HEK293 (cell line): ENCODE data around the gene KDM2B.

Source experiments
- GLI2 ChIP-seq: fragments of 450-650 bp; formaldehyde crosslinking; IDR thresholded peaks from 2 replicates; pipeline ENCODE4; 2017; ENCODE audit warnings: missing biosample characterization, missing genetic modification characterization, low read depth, borderline replicate concordance
- GLIS2 ChIP-seq: fragments of 450-650 bp; formaldehyde crosslinking; IDR thresholded peaks from 2 replicates; pipeline ENCODE4 v1.5.1; 2016; ENCODE audit warnings: missing biosample characterization, missing genetic modification characterization
- KLF10 ChIP-seq: fragments of 450-650 bp; IDR thresholded peaks from 2 replicates; pipeline ENCODE4 v1.5.1; 2018; ENCODE audit warnings: missing biosample characterization, mild to moderate bottlenecking, missing genetic modification characterization
- SP2 ChIP-seq: fragments of 450-650 bp; formaldehyde crosslinking; IDR thresholded peaks from 2 replicates; pipeline ENCODE4 v1.5.1; 2016; ENCODE audit warnings: missing biosample characterization, missing genetic modification characterization
- YY2 ChIP-seq: fragments of 450-650 bp; formaldehyde crosslinking; IDR thresholded peaks from 2 replicates; pipeline ENCODE4 v1.5.1; 2016; ENCODE audit warnings: missing biosample characterization, missing genetic modification characterization
- ZEB2 ChIP-seq: fragments of 450-650 bp; formaldehyde crosslinking; IDR thresholded peaks from 2 replicates; pipeline ENCODE4 v1.5.1; 2016; ENCODE audit warnings: missing biosample characterization, missing genetic modification characterization
- ZNF175 ChIP-seq: fragments of 450-650 bp; formaldehyde crosslinking; IDR thresholded peaks from 2 replicates; pipeline ENCODE4 v1.5.1; 2016; ENCODE audit warnings: missing biosample characterization, missing genetic modification characterization
- ZNF221 ChIP-seq: fragments of 450-650 bp; formaldehyde crosslinking; IDR thresholded peaks from 2 replicates; pipeline ENCODE4 v1.5.1; 2017; ENCODE audit warnings: missing biosample characterization, missing genetic modification characterization, borderline replicate concordance
- ZNF354C ChIP-seq: fragments of 450-650 bp; formaldehyde crosslinking; IDR thresholded peaks from 2 replicates; pipeline ENCODE4 v1.5.1; 2016; ENCODE audit warnings: missing biosample characterization, missing genetic modification characterization, low read depth, borderline replicate concordance
- ZNF37A ChIP-seq: fragments of 450-650 bp; IDR thresholded peaks from 2 replicates; pipeline ENCODE4 v1.5.1; 2018; ENCODE audit warnings: missing biosample characterization, missing genetic modification characterization
- ZNF391 ChIP-seq: fragments of 450-650 bp; formaldehyde crosslinking; IDR thresholded peaks from 2 replicates; pipeline ENCODE4 v1.5.1; 2016; ENCODE audit warnings: low read depth, missing biosample characterization, missing genetic modification characterization, borderline replicate concordance
- ZNF404 ChIP-seq: fragments of 450-650 bp; formaldehyde crosslinking; IDR thresholded peaks from 2 replicates; pipeline ENCODE4 v1.5.1; 2017; ENCODE audit warnings: missing biosample characterization, missing genetic modification characterization
- ZNF423 ChIP-seq: fragments of 450-650 bp; formaldehyde crosslinking; IDR thresholded peaks from 2 replicates; pipeline ENCODE4 v1.5.1; 2016; ENCODE audit warnings: missing biosample characterization, missing genetic modification characterization
- ZNF473 ChIP-seq: fragments of 450-650 bp; formaldehyde crosslinking; IDR thresholded peaks from 2 replicates; pipeline ENCODE4 v1.5.1; 2017; ENCODE audit warnings: missing biosample characterization, missing genetic modification characterization
- ZNF48 ChIP-seq: fragments of 450-650 bp; formaldehyde crosslinking; IDR thresholded peaks from 2 replicates; pipeline ENCODE4 v1.5.1; 2016; ENCODE audit warnings: missing biosample characterization, missing genetic modification characterization
- ZNF600 ChIP-seq: fragments of 450-650 bp; formaldehyde crosslinking; IDR thresholded peaks from 2 replicates; pipeline ENCODE4 v1.5.1; 2016; ENCODE audit warnings: missing biosample characterization, missing genetic modification characterization
- ZNF610 ChIP-seq: fragments of 450-650 bp; formaldehyde crosslinking; IDR thresholded peaks from 2 replicates; pipeline ENCODE4 v1.5.1; 2016; ENCODE audit warnings: missing biosample characterization, missing genetic modification characterization, borderline replicate concordance
- ZNF777 ChIP-seq: fragments of 450-650 bp; formaldehyde crosslinking; IDR thresholded peaks from 2 replicates; pipeline ENCODE4 v1.5.1; 2017; ENCODE audit warnings: missing biosample characterization, missing genetic modification characterization, borderline replicate concordance
- ZNF837 ChIP-seq: fragments of 450-650 bp; formaldehyde crosslinking; IDR thresholded peaks from 2 replicates; pipeline ENCODE4 v1.5.1; 2016; ENCODE audit warnings: missing biosample characterization, missing genetic modification characterization
- TF ChIP-seq, protein P1 (sequence below): fragments of 450-650 bp; formaldehyde crosslinking; IDR thresholded peaks from 2 replicates; pipeline ENCODE4 v1.5.1; 2016; ENCODE audit warnings: missing biosample characterization, missing genetic modification characterization
- TF ChIP-seq, protein P2 (sequence below): fragments of 450-650 bp; formaldehyde crosslinking; IDR thresholded peaks from 2 replicates; pipeline ENCODE4 v1.5.1; 2016; ENCODE audit warnings: missing biosample characterization, missing genetic modification characterization
- TF ChIP-seq, protein P3 (sequence below): fragments of 450-650 bp; formaldehyde crosslinking; IDR thresholded peaks from 2 replicates; pipeline ENCODE4 v1.5.1; 2016; ENCODE audit warnings: missing biosample characterization, missing genetic modification characterization
- TF ChIP-seq, protein P4 (sequence below): fragments of 450-650 bp; formaldehyde crosslinking; IDR thresholded peaks from 2 replicates; pipeline ENCODE4 v1.5.1; 2016; ENCODE audit warnings: missing biosample characterization, missing genetic modification characterization
- TF ChIP-seq, protein P5 (sequence below): fragments of 450-650 bp; formaldehyde crosslinking; IDR thresholded peaks from 2 replicates; pipeline ENCODE4; 2016; ENCODE audit warnings: missing biosample characterization, missing genetic modification characterization
- TF ChIP-seq, protein P6 (sequence below): fragments of 450-650 bp; formaldehyde crosslinking; IDR thresholded peaks from 2 replicates; pipeline ENCODE4 v1.5.1; 2017; ENCODE audit warnings: missing biosample characterization, missing genetic modification characterization
- TF ChIP-seq, protein P7 (sequence below): fragments of 450-650 bp; formaldehyde crosslinking; IDR thresholded peaks from 2 replicates; pipeline ENCODE4 v1.5.1; 2016; ENCODE audit warnings: missing biosample characterization, missing genetic modification characterization

KDM2B gene

DNA sequence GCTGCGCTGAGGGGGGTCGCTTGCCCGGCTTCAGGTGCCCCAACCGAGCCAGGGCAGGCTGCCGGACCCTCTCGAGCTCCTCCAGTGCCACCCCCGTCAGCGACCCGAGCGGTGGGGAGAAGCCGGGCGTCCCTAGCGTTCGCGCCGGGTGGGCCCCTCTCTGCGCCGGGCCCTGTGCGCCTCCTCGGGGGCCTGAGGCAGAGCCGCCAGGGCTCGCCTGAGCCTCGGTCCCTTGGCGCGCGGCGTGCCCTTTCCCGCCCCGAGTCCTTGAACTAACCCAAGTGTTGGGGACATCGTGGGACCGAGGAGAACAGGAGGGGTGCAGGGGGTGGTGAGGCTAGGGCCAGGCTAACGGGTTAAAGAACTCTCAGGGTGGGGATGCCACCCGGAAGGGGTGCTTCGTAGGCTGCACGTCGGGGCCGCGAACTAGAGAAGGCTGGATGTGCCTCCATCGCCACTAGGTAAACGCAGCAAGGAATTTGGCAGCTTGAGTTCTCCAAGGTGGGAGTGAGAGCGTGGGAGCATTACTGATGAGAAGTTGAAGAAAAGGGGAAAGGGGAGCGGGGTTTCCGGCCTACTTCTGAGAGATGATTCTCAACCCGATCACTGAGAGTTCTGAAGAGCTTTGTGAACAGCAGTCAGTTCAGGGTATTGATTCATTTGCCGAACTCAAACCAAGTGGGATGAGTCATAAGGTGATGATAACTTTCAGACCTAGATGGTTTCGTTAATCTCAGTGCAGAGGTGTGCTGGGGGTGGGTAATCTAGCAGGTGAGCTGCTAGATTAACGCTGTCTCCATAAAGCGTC, 180.3 kb downstream of the KDM2B start (continued):
- TF ChIP-seq GLI2 (tag by site-specific recombination), result no peak
- TF ChIP-seq, protein P1, sequence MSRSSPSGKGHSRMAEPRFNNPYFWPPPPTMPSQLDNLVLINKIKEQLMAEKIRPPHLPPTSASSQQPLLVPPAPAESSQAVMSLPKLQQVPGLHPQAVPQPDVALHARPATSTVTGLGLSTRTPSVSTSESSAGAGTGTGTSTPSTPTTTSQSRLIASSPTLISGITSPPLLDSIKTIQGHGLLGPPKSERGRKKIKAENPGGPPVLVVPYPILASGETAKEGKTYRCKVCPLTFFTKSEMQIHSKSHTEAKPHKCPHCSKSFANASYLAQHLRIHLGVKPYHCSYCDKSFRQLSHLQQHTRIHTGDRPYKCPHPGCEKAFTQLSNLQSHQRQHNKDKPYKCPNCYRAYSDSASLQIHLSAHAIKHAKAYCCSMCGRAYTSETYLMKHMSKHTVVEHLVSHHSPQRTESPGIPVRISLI (tag by site-specific recombination), result no peak
- TF ChIP-seq ZNF391 (tag by site-specific recombination), result no peak
- 0 out of 2 replicates have a peak, but pooled peaks have one; percentile 19 for TF ChIP-seq ZNF221 (tag by site-specific recombination)
- TF ChIP-seq, protein P2, sequence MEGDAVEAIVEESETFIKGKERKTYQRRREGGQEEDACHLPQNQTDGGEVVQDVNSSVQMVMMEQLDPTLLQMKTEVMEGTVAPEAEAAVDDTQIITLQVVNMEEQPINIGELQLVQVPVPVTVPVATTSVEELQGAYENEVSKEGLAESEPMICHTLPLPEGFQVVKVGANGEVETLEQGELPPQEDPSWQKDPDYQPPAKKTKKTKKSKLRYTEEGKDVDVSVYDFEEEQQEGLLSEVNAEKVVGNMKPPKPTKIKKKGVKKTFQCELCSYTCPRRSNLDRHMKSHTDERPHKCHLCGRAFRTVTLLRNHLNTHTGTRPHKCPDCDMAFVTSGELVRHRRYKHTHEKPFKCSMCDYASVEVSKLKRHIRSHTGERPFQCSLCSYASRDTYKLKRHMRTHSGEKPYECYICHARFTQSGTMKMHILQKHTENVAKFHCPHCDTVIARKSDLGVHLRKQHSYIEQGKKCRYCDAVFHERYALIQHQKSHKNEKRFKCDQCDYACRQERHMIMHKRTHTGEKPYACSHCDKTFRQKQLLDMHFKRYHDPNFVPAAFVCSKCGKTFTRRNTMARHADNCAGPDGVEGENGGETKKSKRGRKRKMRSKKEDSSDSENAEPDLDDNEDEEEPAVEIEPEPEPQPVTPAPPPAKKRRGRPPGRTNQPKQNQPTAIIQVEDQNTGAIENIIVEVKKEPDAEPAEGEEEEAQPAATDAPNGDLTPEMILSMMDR (tag by site-specific recombination), result peak; percentile 66
- TF ChIP-seq YY2, result no peak; the same call in 1 of the 2 replicates
- TF ChIP-seq ZNF354C, result no peak
- TF ChIP-seq, protein P3, sequence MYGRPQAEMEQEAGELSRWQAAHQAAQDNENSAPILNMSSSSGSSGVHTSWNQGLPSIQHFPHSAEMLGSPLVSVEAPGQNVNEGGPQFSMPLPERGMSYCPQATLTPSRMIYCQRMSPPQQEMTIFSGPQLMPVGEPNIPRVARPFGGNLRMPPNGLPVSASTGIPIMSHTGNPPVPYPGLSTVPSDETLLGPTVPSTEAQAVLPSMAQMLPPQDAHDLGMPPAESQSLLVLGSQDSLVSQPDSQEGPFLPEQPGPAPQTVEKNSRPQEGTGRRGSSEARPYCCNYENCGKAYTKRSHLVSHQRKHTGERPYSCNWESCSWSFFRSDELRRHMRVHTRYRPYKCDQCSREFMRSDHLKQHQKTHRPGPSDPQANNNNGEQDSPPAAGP (tag by site-specific recombination), result no peak
- TF ChIP-seq ZEB2 (tag by site-specific recombination), result 0 out of 2 replicates have a peak, but pooled peaks have one; percentile 14
- TF ChIP-seq GLIS2 (tag by site-specific recombination), result peak; percentile 94
- no peak for TF ChIP-seq ZNF473 (tag by site-specific recombination)
- no peak for TF ChIP-seq ZNF48 (tag by site-specific recombination)
- TF ChIP-seq, protein P4, sequence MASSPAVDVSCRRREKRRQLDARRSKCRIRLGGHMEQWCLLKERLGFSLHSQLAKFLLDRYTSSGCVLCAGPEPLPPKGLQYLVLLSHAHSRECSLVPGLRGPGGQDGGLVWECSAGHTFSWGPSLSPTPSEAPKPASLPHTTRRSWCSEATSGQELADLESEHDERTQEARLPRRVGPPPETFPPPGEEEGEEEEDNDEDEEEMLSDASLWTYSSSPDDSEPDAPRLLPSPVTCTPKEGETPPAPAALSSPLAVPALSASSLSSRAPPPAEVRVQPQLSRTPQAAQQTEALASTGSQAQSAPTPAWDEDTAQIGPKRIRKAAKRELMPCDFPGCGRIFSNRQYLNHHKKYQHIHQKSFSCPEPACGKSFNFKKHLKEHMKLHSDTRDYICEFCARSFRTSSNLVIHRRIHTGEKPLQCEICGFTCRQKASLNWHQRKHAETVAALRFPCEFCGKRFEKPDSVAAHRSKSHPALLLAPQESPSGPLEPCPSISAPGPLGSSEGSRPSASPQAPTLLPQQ, result peak; percentile 96; the same call in 1 of the 2 replicates
- 0 out of 2 replicates have a peak, but pooled peaks have one; percentile 18 for TF ChIP-seq KLF10 (tag by site-specific recombination)
- TF ChIP-seq, protein P5, sequence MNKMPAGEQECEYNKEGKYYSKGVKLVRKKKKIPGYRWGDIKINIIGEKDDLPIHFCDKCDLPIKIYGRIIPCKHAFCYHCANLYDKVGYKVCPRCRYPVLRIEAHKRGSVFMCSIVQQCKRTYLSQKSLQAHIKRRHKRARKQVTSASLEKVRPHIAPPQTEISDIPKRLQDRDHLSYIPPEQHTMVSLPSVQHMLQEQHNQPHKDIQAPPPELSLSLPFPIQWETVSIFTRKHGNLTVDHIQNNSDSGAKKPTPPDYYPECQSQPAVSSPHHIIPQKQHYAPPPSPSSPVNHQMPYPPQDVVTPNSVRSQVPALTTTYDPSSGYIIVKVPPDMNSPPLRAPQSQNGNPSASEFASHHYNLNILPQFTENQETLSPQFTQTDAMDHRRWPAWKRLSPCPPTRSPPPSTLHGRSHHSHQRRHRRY (tag by site-specific recombination), result no peak
- TF ChIP-seq, protein P6, sequence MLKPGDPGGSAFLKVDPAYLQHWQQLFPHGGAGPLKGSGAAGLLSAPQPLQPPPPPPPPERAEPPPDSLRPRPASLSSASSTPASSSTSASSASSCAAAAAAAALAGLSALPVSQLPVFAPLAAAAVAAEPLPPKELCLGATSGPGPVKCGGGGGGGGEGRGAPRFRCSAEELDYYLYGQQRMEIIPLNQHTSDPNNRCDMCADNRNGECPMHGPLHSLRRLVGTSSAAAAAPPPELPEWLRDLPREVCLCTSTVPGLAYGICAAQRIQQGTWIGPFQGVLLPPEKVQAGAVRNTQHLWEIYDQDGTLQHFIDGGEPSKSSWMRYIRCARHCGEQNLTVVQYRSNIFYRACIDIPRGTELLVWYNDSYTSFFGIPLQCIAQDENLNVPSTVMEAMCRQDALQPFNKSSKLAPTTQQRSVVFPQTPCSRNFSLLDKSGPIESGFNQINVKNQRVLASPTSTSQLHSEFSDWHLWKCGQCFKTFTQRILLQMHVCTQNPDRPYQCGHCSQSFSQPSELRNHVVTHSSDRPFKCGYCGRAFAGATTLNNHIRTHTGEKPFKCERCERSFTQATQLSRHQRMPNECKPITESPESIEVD (tag by site-specific recombination), result no peak
- 0 out of 2 replicates have a peak, but pooled peaks have one; percentile 30 for TF ChIP-seq ZNF600
- no peak for TF ChIP-seq ZNF404 (tag by site-specific recombination)
- peak; percentile 98 for TF ChIP-seq ZNF777 (tag by site-specific recombination)
- TF ChIP-seq ZNF423 (tag by site-specific recombination), result no peak
- TF ChIP-seq ZNF175 (tag by site-specific recombination), result no peak
- TF ChIP-seq ZNF37A (tag by site-specific recombination), result no peak
- no peak for TF ChIP-seq SP2 (tag by site-specific recombination)
- TF ChIP-seq, protein P7, sequence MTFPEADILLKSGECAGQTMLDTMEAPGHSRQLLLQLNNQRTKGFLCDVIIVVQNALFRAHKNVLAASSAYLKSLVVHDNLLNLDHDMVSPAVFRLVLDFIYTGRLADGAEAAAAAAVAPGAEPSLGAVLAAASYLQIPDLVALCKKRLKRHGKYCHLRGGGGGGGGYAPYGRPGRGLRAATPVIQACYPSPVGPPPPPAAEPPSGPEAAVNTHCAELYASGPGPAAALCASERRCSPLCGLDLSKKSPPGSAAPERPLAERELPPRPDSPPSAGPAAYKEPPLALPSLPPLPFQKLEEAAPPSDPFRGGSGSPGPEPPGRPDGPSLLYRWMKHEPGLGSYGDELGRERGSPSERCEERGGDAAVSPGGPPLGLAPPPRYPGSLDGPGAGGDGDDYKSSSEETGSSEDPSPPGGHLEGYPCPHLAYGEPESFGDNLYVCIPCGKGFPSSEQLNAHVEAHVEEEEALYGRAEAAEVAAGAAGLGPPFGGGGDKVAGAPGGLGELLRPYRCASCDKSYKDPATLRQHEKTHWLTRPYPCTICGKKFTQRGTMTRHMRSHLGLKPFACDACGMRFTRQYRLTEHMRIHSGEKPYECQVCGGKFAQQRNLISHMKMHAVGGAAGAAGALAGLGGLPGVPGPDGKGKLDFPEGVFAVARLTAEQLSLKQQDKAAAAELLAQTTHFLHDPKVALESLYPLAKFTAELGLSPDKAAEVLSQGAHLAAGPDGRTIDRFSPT (tag by site-specific recombination), result peak; percentile 85; the same call in 1 of the 2 replicates
- TF ChIP-seq ZNF837, result no peak
- TF ChIP-seq ZNF610 (tag by site-specific recombination), result no peak
